SH-SY5Y (cell line): ENCODE measurements around the gene SNTG2.

ENCODE experiments used
- GATA2 ChIP-seq: IDR thresholded peaks from 2 replicates; pipeline ENCODE4 v1.6.1; 2011; ENCODE audit warnings: mild to moderate bottlenecking, low read depth, low read length
- GATA3 ChIP-seq: IDR thresholded peaks from 2 replicates; pipeline ENCODE4 v1.6.1; 2011; ENCODE audit warnings: low read depth, mild to moderate bottlenecking, low read length, moderate library complexity

SNTG2 gene

DNA sequence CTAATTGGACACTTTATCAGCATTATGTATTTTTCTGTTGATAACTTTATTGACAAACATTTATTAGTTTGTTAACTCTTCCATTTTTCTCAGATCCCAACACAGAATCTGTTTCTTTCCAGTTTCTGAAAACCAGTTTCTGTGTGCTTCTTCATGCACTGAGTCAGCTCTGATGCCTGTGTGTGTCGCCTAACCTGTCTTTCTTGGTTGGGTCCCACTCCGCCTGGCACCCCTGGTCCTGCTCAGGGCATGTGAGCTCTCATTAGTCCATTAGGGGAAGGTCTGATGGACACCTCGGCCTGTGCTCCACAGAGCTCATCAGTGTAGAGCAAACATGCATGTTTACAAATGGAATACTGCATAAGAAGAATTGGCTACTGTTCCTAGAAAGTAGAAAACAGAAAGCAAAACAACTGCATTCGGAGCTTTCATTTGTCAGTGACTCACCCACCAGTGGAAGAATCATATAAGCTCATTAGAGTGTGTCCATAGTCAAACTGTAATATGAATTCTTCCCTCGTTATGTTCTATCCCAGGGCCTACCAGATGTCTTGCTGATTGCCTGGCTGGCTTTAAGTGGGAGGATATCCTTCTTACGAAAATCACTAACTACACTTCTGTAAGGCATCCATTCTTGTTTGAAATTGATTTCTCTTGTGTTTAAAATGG lies 137.7 kb downstream of the SNTG2 start:
- TF ChIP-seq GATA2, result no peak
- no peak for TF ChIP-seq GATA3

DNA sequence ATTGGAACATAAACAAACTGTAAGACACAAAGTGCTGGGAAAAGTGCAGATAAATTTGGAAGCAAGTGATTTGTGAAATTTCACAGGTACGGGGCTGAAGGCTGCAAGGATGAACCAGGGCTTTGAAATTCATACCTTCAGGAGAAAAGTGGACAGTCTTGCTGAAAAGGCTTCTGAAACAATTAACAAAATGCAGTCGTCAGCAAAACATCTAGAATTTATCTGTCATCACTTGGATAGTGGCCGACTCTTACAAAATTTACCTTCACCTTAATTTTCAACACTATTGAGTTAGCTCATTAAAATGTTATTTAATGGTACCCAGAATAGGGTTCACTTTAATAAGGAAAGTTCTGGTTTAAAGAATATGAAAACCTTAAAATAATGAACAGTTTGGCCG lies 138.3 kb downstream of the SNTG2 start:
- TF ChIP-seq GATA3 (no peak), GATA2 (no peak)

DNA sequence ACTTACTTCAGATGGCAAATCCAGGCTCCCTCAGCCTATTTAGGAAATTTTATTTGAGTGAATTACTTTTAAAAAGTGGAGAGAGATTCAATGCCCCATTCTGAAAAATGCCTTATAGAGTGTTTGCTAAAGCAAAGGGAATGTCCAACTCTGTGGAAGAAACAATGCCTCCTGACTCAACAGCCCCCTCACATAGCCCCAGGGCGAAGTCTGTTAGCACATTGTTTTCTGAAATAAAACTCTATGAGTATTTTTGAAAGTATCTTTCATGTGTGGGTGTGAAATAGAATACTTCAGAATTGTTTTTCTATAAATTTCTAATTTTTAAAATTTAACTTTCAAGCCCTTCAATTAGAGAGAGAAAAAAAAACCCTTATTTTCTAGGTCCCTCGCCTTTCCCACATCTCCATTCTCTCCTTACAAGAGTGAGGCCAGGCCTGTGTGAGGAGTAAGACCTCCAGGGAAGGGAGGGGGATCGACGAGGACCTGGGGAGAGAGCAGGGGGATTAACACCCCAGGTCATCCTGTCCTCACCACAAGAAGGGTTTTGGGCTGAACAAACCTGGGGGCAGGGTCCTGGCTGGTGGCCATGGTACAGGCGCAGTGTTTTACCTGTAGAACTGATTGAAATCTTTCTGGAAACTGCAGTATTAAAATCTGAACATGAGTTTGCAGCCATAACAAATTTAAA lies 141.4 kb downstream of the SNTG2 start:
- TF ChIP-seq GATA3 (no peak), GATA2 (no peak)

DNA sequence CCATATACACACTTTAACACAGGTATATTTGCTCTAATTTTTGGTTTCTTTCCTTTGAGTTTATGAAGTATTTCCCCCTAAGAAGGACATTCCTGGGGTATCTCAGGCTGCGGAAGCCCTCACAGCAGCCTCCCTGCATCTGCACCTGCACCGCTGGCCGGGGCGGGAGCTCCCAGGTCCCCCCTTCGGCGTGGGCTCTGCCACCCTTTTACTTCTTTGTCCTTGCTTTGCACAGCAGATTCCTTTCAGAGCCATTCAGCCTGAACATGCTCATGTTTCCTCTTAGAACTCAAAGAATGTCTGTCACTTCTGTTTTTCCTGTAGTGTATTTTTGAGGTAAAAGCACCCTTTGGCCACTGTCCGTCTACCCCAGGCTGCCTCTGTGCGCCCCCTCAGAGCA lies 146.5 kb downstream of the SNTG2 start:
- no peak for TF ChIP-seq GATA3
- TF ChIP-seq GATA2, result no peak

DNA sequence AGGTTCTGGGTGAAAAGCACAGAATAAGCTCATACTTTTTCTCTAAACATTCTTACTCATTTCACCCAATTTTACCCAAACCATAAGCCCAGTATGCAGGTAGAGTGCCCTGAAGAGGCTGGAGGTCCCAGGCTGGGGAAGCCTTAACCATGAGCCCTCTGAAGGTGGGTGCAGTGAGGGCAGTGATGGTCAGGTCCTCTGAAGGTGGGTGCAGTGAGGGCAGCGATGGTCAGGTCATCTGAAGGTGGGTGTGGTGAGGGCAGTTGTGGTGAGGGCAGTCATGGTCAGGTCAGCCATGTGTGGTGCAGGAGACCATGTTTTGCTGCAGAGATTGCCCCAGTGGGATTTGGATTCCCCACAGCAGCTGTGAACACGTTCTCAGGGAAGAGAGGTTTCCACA lies 148.8 kb downstream of the SNTG2 start:
- TF ChIP-seq GATA3 (no peak), GATA2 (no peak)

DNA sequence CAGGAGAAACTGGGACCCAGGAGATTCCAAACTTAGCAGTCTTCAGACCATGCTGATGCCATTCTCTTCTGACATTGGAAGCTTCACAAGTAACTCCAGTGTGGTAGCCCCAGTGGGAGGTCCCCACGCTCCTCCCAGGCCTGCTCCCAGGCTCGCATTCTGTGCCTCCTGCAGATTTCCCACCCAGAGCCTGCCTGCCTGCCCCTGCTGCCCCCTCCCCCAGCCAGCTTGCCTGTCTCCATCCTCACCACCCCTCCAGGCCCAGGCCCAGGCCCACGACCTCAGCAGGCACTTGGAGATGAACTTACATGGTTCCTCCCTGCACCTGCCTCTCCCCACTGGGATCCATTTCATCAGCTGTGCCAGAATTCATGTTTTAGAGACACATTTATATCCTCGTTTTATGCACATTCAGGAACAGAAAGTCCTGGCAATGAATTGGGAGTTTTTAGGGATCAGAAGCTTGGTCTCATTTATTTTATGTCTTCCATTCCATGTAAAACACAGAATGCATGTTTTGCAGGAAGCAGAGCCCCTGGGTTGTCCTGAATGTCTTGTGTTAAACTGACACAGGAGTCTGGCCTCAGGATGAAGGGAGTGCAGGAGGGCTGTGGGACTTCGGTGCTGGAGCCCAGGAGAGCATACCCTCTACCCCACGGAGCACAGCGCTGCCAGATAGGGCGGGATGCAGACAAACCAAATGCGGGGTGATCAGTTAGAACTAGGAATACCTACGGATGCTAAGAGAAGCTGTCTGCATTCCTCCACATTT lies 150.5 kb downstream of the SNTG2 start:
- no peak for TF ChIP-seq GATA3
- TF ChIP-seq GATA2, result no peak

DNA sequence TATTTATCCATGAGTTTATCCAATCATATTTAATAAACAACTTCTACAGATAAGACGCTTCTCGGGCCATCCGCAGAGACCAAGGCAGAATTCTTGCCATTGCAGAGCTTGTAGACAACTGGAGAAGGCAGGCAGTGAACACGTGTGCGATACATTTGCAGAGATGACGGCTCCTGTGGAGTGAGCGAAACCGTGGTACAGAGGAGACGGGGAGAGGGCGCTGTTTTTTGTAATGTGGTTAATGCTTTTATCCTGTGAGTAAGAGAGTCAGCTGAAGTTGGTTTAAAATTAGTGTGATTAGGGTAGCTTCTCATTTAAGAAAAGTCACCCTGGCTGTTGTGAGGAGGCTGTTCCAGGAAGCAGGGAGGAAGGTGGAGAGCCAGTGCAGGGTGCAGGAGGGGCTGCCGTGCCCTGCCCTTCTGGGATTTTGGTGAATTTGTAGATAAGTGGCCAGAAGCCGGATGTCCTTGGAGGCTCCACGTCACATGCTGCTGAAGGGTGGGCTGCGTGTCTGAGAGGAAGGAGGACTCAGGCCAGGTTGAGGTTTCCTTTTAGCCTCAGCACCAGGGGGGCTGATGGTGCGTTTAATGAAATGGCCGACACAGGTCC lies 151.4 kb downstream of the SNTG2 start:
- TF ChIP-seq GATA2 (no peak), GATA3 (no peak)

DNA sequence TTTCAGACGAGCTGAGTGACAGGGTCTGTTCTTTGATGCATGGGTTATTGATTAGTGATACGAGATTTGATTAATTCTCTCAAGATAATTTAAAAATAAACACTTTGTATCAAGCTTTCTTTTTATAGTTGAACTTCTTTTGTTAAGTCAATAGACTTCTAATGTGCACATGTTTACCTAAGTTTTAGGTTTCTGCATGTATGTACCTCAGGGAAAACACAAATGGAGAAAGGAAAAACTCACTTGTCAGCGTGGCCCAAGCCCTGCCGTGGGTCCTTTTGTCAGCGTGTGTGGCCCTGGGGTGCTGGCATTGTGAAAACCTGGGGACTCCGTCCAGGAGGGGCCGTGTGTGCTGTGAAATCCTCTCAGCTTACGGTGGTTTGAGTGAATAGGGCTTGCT lies 153.7 kb downstream of the SNTG2 start:
- TF ChIP-seq GATA3 (no peak), GATA2 (no peak)

DNA sequence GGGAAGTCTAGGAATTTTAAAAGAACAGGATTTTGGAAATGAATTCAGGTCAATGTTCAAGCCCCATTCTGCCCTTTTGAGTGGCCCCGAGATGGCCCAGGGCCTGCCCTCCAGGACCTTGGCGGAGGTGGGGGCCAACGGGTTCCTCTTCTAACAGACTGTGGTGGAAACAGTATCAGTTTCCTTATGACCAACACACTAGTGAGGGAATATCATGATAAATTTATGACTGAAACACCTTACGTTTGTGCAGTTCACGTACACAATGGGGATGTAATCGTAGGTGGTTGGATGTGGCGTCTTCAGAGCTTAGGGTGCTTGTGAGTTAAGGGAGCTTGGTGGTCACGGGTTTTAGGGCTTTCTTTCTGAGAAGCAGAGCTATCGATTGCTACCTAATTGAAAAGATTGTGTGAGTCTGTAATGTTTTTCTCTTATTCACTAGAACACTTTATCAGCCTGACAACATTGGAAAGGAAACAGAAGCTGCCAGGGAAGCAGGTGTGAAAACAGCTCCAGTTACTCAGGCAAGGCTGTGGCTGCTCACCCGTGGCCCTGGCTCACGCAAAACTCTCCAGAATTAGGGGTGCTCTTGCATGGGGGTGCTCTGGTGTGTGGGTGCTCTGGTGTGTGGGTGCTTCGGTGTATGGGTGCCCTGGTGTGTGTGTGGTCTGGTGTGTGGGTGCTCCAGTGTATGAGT lies 165.3 kb downstream of the SNTG2 start:
- no peak for TF ChIP-seq GATA2
- no peak for TF ChIP-seq GATA3

DNA sequence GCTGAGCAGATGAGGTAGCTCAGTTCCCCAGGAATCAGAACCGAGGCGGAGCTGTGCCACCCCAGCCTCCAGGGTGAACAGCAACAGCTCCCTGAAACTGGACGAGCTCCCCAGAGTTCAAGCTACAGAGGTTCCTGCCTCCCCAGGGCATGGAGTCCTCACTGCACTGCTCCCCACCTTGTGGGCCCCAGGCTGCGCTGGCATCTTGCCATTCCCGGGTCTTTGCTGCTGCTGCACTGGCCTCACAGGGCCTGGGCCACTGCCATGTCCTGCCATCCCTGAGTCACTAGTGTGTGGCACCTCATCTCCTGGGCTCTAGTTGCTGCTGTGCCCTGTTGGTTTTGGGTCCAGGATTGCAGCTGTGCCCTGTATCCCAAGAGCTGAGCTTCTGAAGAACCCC lies 166.9 kb downstream of the SNTG2 start:
- TF ChIP-seq GATA2 (no peak), GATA3 (no peak)

DNA sequence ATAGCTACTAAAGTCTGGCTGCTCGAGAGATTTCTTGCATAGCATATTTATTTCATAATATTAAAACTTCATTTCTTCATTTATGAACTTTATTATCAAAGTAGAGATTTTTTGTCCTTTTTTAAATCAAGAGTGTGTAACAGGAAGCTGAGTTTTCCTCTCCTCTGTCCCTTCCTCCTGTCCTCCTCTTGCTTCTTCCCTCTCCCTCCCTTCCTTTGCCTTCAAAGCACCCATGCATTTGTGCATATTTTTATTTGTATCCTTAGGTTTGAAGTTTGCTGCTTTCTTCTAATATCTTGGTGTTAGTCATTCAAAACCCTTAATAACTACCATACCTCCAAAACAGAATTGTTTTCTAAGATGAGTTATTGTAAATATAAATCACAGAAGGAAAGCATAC lies 174.6 kb downstream of the SNTG2 start:
- TF ChIP-seq GATA2 (no peak), GATA3 (no peak)

DNA sequence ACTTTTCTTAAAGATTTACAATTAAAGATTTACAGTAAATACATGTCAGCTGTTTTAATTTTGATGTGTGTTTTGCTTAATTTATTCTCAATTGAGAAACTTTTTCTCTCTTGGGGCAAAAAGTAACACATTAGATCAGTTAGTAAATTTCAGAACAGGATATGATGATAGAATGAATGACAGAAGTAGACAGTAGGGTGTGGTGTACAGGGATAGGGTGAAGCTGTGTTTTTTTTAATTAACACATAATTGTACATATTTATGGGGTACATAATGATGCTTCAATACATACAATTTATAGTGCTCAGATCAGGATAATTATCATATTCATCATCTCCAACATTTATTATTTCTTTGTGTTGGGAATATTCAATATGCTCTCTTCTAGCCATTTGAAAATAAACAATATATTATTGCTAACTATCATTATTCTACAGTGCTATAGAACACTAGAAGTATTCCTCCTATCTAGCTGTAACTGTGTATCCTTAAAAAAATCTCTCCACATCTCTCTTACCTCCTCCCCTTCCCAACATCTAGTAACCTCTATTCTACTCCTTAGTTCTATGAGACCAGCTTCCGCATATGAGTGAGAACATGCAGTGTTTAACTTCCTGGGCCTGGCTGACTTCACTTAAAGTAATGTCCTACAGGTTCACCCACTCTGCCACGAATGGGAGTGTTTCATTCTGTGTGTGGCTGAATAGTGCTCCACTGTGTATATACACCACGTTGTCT lies 175.2 kb downstream of the SNTG2 start:
- TF ChIP-seq GATA2, result no peak
- TF ChIP-seq GATA3, result no peak

DNA sequence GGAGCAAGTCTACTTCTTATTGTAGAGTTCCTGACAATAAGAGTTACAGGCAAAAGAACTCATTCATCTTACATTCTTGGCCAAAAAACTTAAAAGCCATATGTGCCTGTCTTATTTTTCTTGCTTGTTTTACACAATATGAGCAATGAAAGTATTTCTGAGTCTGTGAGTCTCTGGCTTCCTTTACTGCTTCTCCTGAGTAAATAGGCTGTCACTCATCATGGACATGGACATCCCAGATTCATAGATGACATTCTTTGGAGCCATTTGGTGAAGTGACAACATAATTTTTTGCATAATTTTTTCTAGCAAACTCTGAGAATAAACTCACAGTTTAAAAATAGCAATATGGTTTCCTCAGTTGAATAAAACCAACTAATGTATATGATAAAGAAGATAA lies 179.3 kb downstream of the SNTG2 start:
- no peak for TF ChIP-seq GATA3
- TF ChIP-seq GATA2, result no peak
